ENCODE measurements around the gene ABHD12. TPM values are rescaled to one million over a fixed set of nuclear protein-coding genes. Genes with fewer than 3 reads are reported as not detected.
"Not testable (repeated sequence)": the region's sequence is repeated elsewhere in the genome, so short reads cannot be mapped to it uniquely, and the experiment has no call there.

Gene ABHD12
- total RNA-seq, result 10 to 100 TPM; 21.9 to 22.6 (median 22.3) TPM

- peaks cover 3% of the 10 kb centered on the region for H3K36me3 Mint-ChIP-seq (ENCODE audit: insufficient read depth)
- peak within 1 kb of the TSS; percentile 85 for H3K4me3 Mint-ChIP-seq
- DNase-seq (peak; percentile 93), ATAC-seq (peak; percentile 95 to 97)
- H3K27me3 Mint-ChIP-seq (ENCODE audit: low read depth), result no peaks in the 10 kb centered on the region
- peaks cover 13% of the 10 kb centered on the region for H3K4me1 Mint-ChIP-seq (ENCODE audit: low read depth)
- H3K9me3 Mint-ChIP-seq, result no peaks in the 10 kb centered on the region
These were observed at the start of gene ABHD12 for GRCh38 chr20:25390538-25391528. ABHD12 (minus strand) TSS chr20:25390835; CDS start chr20:25390703, 132 bp downstream.

GRCh38 chr20:25439328-25439727 lies 48.7 kb upstream of the ABHD12 start:
- ATAC-seq (no peak), DNase-seq (no peak)
- H3K4me1 Mint-ChIP-seq (ENCODE audit: low read depth), result peaks cover 5% of the 10 kb centered on the region
- no peaks in the 10 kb centered on the region for H3K36me3 Mint-ChIP-seq (ENCODE audit: insufficient read depth)
- H3K27me3 Mint-ChIP-seq (ENCODE audit: low read depth), result no peaks in the 10 kb centered on the region
- no peaks in the 10 kb centered on the region for H3K9me3 Mint-ChIP-seq
- H3K4me3 Mint-ChIP-seq, result no peak overlapping the region

DNA sequence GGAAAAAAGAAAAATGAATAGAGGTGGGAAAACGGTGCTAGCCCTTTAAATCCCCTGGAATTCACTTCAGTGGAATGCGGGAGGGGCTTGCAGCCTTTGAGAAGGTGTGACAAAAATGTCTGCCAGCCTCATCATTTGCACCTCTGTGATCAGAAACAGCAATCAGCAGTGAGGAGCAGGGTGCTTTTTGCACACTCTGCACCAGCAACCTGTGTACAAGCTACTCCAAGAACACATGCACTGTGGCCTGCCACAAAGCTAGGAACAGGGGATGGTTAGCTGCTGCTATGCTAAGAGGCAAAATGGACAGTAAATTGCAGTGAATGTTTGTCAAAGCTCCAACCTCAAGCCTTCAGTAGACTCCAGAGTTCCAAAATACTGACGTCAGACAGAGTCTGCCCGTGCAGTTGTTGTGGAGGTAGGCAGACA lies 46.5 kb upstream of the ABHD12 start:
- H3K27me3 Mint-ChIP-seq (ENCODE audit: low read depth), result no peaks in the 10 kb centered on the region
- no peak for DNase-seq
- no peaks in the 10 kb centered on the region for H3K9me3 Mint-ChIP-seq
- H3K4me1 Mint-ChIP-seq (ENCODE audit: low read depth), result peaks cover 5% of the 10 kb centered on the region
- no peaks in the 10 kb centered on the region for H3K36me3 Mint-ChIP-seq (ENCODE audit: insufficient read depth)
- no peak overlapping the region for H3K4me3 Mint-ChIP-seq
- ATAC-seq, result no peak

DNA sequence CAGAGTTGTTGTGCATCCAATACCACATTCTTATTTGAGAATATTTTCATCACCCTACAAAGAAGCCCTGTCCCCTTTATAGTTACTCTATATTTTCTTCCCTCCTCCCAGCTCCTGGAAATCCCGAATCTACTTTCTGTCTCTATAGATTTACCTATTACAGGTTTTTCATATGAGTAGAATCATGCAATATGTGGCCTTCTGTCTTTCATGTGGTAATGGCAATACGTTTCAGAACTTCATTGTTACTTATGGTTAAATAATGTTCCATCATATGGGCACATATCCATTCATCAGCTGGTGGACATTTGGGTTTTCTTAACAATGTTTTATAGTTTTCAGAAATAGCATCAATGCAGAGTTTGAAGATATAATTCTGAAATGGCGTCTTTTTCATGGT lies 33.9 kb upstream of the ABHD12 start:
- ATAC-seq, result no peak
- H3K4me1 Mint-ChIP-seq (ENCODE audit: low read depth), result no peaks in the 10 kb centered on the region
- no peak overlapping the region for H3K4me3 Mint-ChIP-seq
- peaks cover 3% of the 10 kb centered on the region for H3K36me3 Mint-ChIP-seq (ENCODE audit: insufficient read depth)
- DNase-seq, result no peak
- no peaks in the 10 kb centered on the region for H3K27me3 Mint-ChIP-seq (ENCODE audit: low read depth)
- H3K9me3 Mint-ChIP-seq, result no peaks in the 10 kb centered on the region

GRCh38 chr20:25422032-25422431 lies 31.4 kb upstream of the ABHD12 start:
- no peaks in the 10 kb centered on the region for H3K9me3 Mint-ChIP-seq
- ATAC-seq, result no peak
- no peak overlapping the region for H3K4me3 Mint-ChIP-seq
- DNase-seq, result no peak
- H3K27me3 Mint-ChIP-seq (ENCODE audit: low read depth), result no peaks in the 10 kb centered on the region
- no peaks in the 10 kb centered on the region for H3K36me3 Mint-ChIP-seq (ENCODE audit: insufficient read depth)
- H3K4me1 Mint-ChIP-seq (ENCODE audit: low read depth), result no peaks in the 10 kb centered on the region

DNA sequence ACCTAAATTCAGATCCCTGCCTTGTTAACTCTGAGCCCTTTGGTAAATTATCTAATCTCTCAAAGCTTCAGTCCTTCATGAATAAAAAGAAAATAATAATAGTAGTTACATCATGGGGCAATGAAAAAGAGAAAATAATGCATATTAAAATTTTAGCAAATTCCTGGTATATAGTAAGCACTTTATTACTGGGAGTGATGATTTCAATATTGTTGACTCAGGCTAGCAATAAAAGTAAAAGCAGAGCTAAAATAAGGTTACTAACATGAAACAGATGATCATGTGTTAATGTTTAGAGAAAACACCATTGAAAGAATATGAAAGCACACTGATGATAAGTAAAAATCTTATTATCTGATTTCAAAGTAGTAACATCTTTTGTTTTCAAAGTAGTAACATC lies 30.5 kb upstream of the ABHD12 start:
- Mint-ChIP-seq H3K4me1 (ENCODE audit: low read depth) (no peaks in the 10 kb centered on the region), H3K9me3 (no peaks in the 10 kb centered on the region), H3K4me3 (no peak overlapping the region), H3K27me3 (ENCODE audit: low read depth) (no peaks in the 10 kb centered on the region), H3K36me3 (ENCODE audit: insufficient read depth) (no peaks in the 10 kb centered on the region)
- no peak for ATAC-seq
- no peak for DNase-seq

GRCh38 chr20:25418776-25419175 lies 28.1 kb upstream of the ABHD12 start:
- H3K27me3 Mint-ChIP-seq (ENCODE audit: low read depth), result no peaks in the 10 kb centered on the region
- no peaks in the 10 kb centered on the region for H3K9me3 Mint-ChIP-seq
- no peaks in the 10 kb centered on the region for H3K36me3 Mint-ChIP-seq (ENCODE audit: insufficient read depth)
- no peak for ATAC-seq
- no peaks in the 10 kb centered on the region for H3K4me1 Mint-ChIP-seq (ENCODE audit: low read depth)
- no peak for DNase-seq
- H3K4me3 Mint-ChIP-seq, result no peak overlapping the region

GRCh38 chr20:25408890-25409289 lies 18.3 kb upstream of the ABHD12 start:
- H3K9me3 Mint-ChIP-seq, result peaks cover 3% of the 10 kb centered on the region

GRCh38 chr20:25408170-25408547 lies 17.5 kb upstream of the ABHD12 start:
- ATAC-seq (peak in 1 of 2 donors; percentile 24), DNase-seq (no peak)
- H3K36me3 Mint-ChIP-seq (ENCODE audit: insufficient read depth), result peaks cover 2% of the 10 kb centered on the region
- no peaks in the 10 kb centered on the region for H3K27me3 Mint-ChIP-seq (ENCODE audit: low read depth)
- peak overlapping the region; percentile 86 for H3K4me3 Mint-ChIP-seq
- peaks cover 12% of the 10 kb centered on the region for H3K4me1 Mint-ChIP-seq (ENCODE audit: low read depth)
- peaks cover 7% of the 10 kb centered on the region for H3K9me3 Mint-ChIP-seq

More at GRCh38 chr20:25408890-25409289, 18.3 kb upstream of the ABHD12 start:
- DNase-seq, result no peak
- ATAC-seq, result no peak
- no peaks in the 10 kb centered on the region for H3K27me3 Mint-ChIP-seq (ENCODE audit: low read depth)
- H3K4me1 Mint-ChIP-seq (ENCODE audit: low read depth), result peaks cover 12% of the 10 kb centered on the region
- no peaks in the 10 kb centered on the region for H3K36me3 Mint-ChIP-seq (ENCODE audit: insufficient read depth)
- peak overlapping the region; percentile 86 for H3K4me3 Mint-ChIP-seq

- peaks cover 12% of the 10 kb centered on the region for H3K4me1 Mint-ChIP-seq (ENCODE audit: low read depth)
- H3K9me3 Mint-ChIP-seq, result peaks cover 11% of the 10 kb centered on the region
- peak; percentile 66 for DNase-seq
- no peaks in the 10 kb centered on the region for H3K27me3 Mint-ChIP-seq (ENCODE audit: low read depth)
- ATAC-seq, result peak; percentile 92 to 95
- peak within 1 kb of the TSS; percentile 86 for H3K4me3 Mint-ChIP-seq
- H3K36me3 Mint-ChIP-seq (ENCODE audit: insufficient read depth), result peaks cover 2% of the 10 kb centered on the region
These were observed 16.9 kb upstream of the ABHD12 start, which contains the start of gene GINS1 for GRCh38 chr20:25407311-25408169. GINS1 (plus strand) TSS chr20:25407673; CDS start chr20:25407821, 148 bp downstream.

DNA sequence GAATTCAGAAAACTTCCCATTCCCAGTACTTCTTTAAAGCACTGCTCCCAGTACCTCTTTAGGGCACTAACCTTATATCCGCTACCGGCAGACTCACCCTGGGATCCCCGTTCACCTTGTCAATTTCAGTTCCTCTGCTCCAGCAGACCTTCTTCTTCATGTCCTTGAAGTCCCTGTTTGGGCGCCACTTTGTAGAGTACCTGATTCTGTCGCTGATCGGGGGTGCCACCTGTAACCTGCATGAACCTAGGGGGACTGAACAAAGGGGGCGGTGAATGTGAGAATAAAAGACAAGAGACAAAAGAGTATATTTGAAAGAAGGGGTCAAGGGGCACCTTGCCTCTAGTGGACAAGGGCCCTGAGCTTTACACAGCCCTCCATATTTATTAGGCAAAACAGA lies 11.9 kb upstream of the ABHD12 start:
- peaks cover 18% of the 10 kb centered on the region for H3K9me3 Mint-ChIP-seq
- DNase-seq (no peak), ATAC-seq (no peak)
- H3K4me3 Mint-ChIP-seq, result no peak overlapping the region
- no peaks in the 10 kb centered on the region for H3K27me3 Mint-ChIP-seq (ENCODE audit: low read depth)
- peaks cover 5% of the 10 kb centered on the region for H3K4me1 Mint-ChIP-seq (ENCODE audit: low read depth)
- H3K36me3 Mint-ChIP-seq (ENCODE audit: insufficient read depth), result peaks cover 4% of the 10 kb centered on the region

DNA sequence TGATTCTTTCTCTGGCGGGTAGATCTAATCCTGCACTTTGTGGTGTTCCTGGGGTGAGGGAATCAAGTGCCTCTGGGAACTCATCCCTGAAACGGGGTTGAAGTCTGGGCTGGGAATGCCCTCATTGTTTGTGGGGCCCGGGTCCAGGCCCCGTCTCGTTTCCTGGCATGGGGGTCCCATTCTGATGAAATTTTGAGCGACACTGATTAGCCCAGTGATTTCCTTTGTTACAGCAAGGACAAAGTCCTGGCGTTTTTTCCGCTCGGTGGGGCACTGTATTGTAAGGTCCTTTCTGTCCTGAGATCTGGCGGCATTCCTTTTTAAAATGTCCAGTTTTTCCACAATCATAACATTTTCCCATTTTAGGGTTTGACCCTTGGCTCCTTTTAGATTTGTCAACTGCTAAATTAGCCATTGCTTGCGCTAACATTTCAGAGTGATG lies 9.7 kb upstream of the ABHD12 start:
- not testable (repeated sequence) for DNase-seq; H3K36me3 Mint-ChIP-seq (ENCODE audit: insufficient read depth); H3K4me3 Mint-ChIP-seq; H3K4me1 Mint-ChIP-seq (ENCODE audit: low read depth); H3K27me3 Mint-ChIP-seq (ENCODE audit: low read depth); ATAC-seq
- H3K9me3 Mint-ChIP-seq, result peaks cover 18% of the 10 kb centered on the region

DNA sequence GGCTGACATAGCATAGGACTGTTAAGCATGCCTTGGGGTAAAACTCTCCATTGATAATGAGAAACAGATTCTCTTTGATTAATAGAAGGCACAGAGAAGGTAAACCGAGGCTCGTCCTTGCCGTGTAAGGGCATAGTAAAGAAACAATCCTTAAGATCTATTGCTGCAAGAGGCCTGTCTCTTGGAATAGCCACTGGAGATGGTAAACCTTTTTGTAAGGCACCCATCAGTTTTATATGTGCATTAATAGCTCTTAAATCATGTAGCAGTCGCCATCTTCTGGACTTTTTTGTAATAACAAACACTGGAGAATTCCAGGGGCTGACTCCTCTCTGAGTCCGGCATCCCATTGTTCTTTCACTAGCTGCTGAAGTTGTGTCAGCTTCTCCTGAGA lies 8.4 kb upstream of the ABHD12 start:
- H3K9me3 Mint-ChIP-seq, result peaks cover 14% of the 10 kb centered on the region
- H3K36me3 Mint-ChIP-seq (ENCODE audit: insufficient read depth), result peaks cover 4% of the 10 kb centered on the region
- ATAC-seq, result peak; percentile 60 to 73
- no peaks in the 10 kb centered on the region for H3K4me1 Mint-ChIP-seq (ENCODE audit: low read depth)
- no peak overlapping the region for H3K4me3 Mint-ChIP-seq
- no peaks in the 10 kb centered on the region for H3K27me3 Mint-ChIP-seq (ENCODE audit: low read depth)
- no peak for DNase-seq

DNA sequence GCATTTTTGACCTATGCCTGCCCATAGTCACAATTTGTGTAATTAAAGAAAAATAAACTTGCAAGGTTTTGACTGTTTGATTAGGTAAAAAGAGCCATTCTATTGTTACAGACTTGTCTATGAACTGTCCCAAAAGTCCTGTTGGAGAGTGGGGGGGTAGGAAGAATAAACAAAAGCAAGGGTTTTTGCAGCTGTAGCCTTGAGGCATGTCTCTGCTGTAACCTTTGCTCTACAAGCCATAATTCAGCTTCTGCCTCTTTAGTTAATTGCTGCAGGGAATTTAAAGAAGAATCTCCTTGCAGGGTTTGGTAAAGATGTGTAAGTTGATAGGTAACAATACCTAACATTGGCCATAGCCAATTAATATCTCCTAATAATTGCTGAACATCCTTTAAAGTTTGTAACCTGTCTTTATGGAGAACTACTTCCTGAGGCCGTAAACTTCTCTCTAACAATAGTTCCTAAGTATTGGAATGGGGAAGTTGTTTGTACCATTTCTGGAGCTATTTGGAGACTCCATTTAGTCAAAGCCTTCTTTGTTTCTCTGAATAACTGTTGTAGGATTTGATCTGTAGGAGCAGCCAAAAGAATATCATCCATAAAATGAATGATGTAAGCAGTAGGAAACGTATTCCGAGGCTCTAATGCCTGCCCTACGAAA lies 7.9 kb upstream of the ABHD12 start:
- Mint-ChIP-seq H3K4me3 (no peak overlapping the region), H3K36me3 (ENCODE audit: insufficient read depth) (peaks cover 4% of the 10 kb centered on the region), H3K9me3 (peaks cover 14% of the 10 kb centered on the region), H3K27me3 (ENCODE audit: low read depth) (no peaks in the 10 kb centered on the region), H3K4me1 (ENCODE audit: low read depth) (no peaks in the 10 kb centered on the region)
- DNase-seq (no peak), ATAC-seq (no peak)
